LNCaP clone FGC (cell line): ENCODE data around the gene PRDM16.

Experiments used
- DNase-seq: peaks from one replicate; pipeline ENCODE4 v3.0.0-alpha.2; 2011; ENCODE audit warnings: low read depth
- H3K4me3 ChIP-seq: 2 replicates; pipeline ENCODE4 v1.5.1; 2011; ENCODE audit warnings: mild to moderate bottlenecking, low read depth, low read length, control low read depth
- CTCF ChIP-seq: IDR thresholded peaks from 2 replicates; pipeline ENCODE4 v1.5.1; 2012; ENCODE audit warnings: mild to moderate bottlenecking; ENCODE audit not compliant: control insufficient read depth, insufficient read depth; ENCODE audit errors: extremely low read depth

PRDM16 gene

GRCh38 chr1:3365523-3366125 is 296.6 kb downstream of the PRDM16 start:
- no peak overlapping the region for H3K4me3 ChIP-seq
- no peak for TF ChIP-seq CTCF
- no peak for DNase-seq

- TF ChIP-seq CTCF = no peak
These were observed 297.4 kb downstream of the PRDM16 start for GRCh38 chr1:3366126-3367051.

GRCh38 chr1:3367376-3367775 is 298.4 kb downstream of the PRDM16 start:
- no peak overlapping the region for H3K4me3 ChIP-seq
- DNase-seq = no peak

More at GRCh38 chr1:3366126-3367051, 297.4 kb downstream of the PRDM16 start:
- DNase-seq = no peak
- H3K4me3 ChIP-seq = no peak overlapping the region

GRCh38 chr1:3368059-3368458 is 299.1 kb downstream of the PRDM16 start:
- H3K4me3 ChIP-seq = no peak overlapping the region
- no peak for DNase-seq
- no peak for TF ChIP-seq CTCF

More at GRCh38 chr1:3367376-3367775, 298.4 kb downstream of the PRDM16 start:
- TF ChIP-seq CTCF = no peak

GRCh38 chr1:3368711-3369445 is 299.9 kb downstream of the PRDM16 start:
- DNase-seq = no peak
- TF ChIP-seq CTCF = no peak
- H3K4me3 ChIP-seq = no peak overlapping the region

- no peak overlapping the region for H3K4me3 ChIP-seq
- DNase-seq = no peak
- no peak for TF ChIP-seq CTCF
These were observed 300.6 kb downstream of the PRDM16 start for GRCh38 chr1:3369446-3370076.
